Rectal smooth muscle tissue (tissue), 1 donor: Measurements from ENCODE around the gene TMEM163.
"Not testable (repeated sequence)": the region's sequence is repeated elsewhere in the genome, so short reads cannot be mapped to it uniquely, and the experiment has no call there.

ENCODE experiments used
- H3K27ac ChIP-seq: one replicate; pipeline ENCODE4 v1.7.0; 2013; ENCODE audit warnings: low read depth, low read length, inconsistent platforms
- H3K27me3 ChIP-seq: one replicate; pipeline ENCODE4 v1.7.0; 2013; ENCODE audit warnings: low read length; ENCODE audit not compliant: control insufficient read depth, insufficient read depth
- H3K36me3 ChIP-seq: one replicate; pipeline ENCODE4 v1.7.0; 2013; ENCODE audit warnings: low read length; ENCODE audit not compliant: control insufficient read depth, insufficient read depth
- H3K4me1 ChIP-seq: one replicate; pipeline ENCODE4 v1.7.0; 2013; ENCODE audit warnings: low read length; ENCODE audit not compliant: control insufficient read depth, insufficient read depth
- H3K4me3 ChIP-seq: one replicate; pipeline ENCODE4 v1.7.0; 2013; ENCODE audit warnings: low read length
- H3K9ac ChIP-seq: one replicate; pipeline ENCODE4 v1.7.0; 2013; ENCODE audit warnings: low read length

Gene TMEM163

GRCh38 chr2:134490559-134490958 is 228.2 kb downstream of the TMEM163 start:
- no peaks in the 10 kb centered on the region for H3K27me3 ChIP-seq
- H3K36me3 ChIP-seq: no peaks in the 10 kb centered on the region
- H3K4me1 ChIP-seq: no peaks in the 10 kb centered on the region
- no peak overlapping the region for H3K9ac ChIP-seq
- no peak overlapping the region for H3K4me3 ChIP-seq
- H3K27ac ChIP-seq: no peak overlapping the region

- no peaks in the 10 kb centered on the region for H3K27me3 ChIP-seq
- no peak overlapping the region for H3K9ac ChIP-seq
- no peak overlapping the region for H3K4me3 ChIP-seq
- no peaks in the 10 kb centered on the region for H3K4me1 ChIP-seq
- H3K27ac ChIP-seq: no peak overlapping the region
- no peaks in the 10 kb centered on the region for H3K36me3 ChIP-seq
Observed at GRCh38 chr2:134489732-134490384, 228.9 kb downstream of the TMEM163 start.

DNA sequence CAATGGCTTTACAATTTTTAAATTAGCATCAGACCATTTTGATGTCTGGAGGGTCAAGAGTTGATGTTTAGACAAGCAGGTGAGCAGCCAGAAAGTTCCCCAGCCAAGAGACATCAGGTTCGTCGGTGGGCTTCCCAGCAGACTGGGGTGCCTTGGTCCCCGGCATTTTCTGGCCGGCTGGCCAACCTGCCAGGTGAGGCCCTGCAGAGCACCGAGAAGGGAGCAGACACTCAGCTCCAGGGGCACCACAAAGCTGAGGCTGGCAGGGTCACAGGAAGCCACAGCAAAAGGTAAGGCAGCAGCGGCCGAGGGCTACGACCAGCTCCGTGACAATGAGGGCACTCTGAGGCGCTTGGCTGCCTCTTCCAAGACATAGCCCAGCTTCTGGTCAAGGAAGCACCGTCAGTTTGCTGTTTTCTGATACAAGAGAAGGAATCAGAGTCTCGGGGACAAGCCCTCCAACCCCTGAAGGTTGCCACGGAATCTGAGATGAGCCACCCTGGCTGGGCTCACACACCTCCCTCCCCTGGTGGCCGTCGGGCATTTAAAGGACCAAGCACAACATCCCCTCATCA is 235.9 kb downstream of the TMEM163 start:
- Histone ChIP-seq H3K27ac (no peak overlapping the region), H3K4me3 (no peak overlapping the region), H3K4me1 (no peaks in the 10 kb centered on the region), H3K9ac (no peak overlapping the region), H3K27me3 (no peaks in the 10 kb centered on the region), H3K36me3 (no peaks in the 10 kb centered on the region)

GRCh38 chr2:134482131-134482723 is 236.6 kb downstream of the TMEM163 start:
- Histone ChIP-seq H3K9ac (no peak overlapping the region), H3K4me1 (no peaks in the 10 kb centered on the region), H3K27ac (no peak overlapping the region), H3K36me3 (no peaks in the 10 kb centered on the region), H3K4me3 (no peak overlapping the region), H3K27me3 (no peaks in the 10 kb centered on the region)

- Histone ChIP-seq H3K4me1 (no peaks in the 10 kb centered on the region), H3K36me3 (no peaks in the 10 kb centered on the region), H3K4me3 (no peak overlapping the region), H3K27me3 (no peaks in the 10 kb centered on the region), H3K9ac (no peak overlapping the region), H3K27ac (no peak overlapping the region)
Observed at GRCh38 chr2:134479696-134480330, 239.0 kb downstream of the TMEM163 start.

- not testable (repeated sequence) for H3K36me3 ChIP-seq, H3K4me3 ChIP-seq, H3K27me3 ChIP-seq, H3K27ac ChIP-seq, H3K4me1 ChIP-seq, H3K9ac ChIP-seq
Observed at GRCh38 chr2:134476982-134477381, 241.8 kb downstream of the TMEM163 start.

DNA sequence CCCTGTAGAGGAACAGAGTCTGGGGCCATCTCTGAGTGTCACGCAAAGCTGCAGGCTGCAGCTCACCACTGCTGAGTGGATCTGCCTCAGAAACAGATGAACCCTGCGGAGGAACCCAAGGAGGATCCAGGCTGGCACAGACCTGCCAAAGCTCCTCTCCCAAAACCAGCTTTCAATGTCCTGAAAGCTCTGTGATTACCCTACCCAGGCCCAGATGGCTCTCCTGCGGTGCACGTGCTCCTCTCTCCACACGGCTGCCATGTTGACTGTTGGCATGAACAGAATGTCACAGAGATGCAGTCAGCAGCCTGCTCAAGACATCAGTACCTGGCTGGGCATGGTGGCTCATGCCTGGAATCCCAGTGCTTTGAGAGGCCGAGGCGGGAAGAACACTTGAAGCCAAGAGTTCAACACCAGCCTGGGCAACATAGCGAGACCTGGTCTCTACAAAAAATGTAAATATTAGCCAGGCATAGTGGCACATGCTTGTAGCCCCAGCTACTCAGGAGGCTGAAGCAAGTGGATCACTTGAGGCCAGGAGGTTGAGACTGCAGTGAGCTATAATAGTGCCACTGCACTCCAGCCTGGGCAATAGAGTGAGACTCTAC is 248.1 kb downstream of the TMEM163 start:
- Histone ChIP-seq H3K27me3 (no peaks in the 10 kb centered on the region), H3K27ac (no peak overlapping the region), H3K9ac (no peak overlapping the region), H3K4me1 (no peaks in the 10 kb centered on the region), H3K4me3 (no peak overlapping the region), H3K36me3 (no peaks in the 10 kb centered on the region)

GRCh38 chr2:134469516-134470115 is 249.2 kb downstream of the TMEM163 start:
- H3K4me1 ChIP-seq: no peaks in the 10 kb centered on the region

DNA sequence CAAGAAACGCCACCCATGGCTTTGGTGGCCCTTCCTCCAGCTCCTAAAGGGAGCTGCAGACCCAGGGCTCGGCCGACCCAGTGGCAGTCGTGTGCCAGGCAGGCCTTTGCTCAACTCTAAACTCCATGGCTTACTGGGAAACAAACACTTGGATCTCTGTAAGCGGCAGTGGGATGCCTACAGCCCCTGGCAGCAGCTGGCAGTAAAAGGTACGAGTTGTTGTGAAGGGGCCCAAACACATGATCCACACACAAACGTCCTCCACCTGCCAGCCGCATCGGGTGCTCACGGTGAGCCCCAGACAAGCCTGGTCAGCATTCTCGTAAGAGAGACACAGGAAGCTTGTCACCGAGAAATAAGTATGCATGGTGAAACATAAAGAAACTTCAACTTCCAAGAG is 250.0 kb downstream of the TMEM163 start:
- Histone ChIP-seq H3K9ac (no peak overlapping the region), H3K36me3 (no peaks in the 10 kb centered on the region), H3K27ac (no peak overlapping the region), H3K4me1 (no peaks in the 10 kb centered on the region), H3K4me3 (no peak overlapping the region), H3K27me3 (no peaks in the 10 kb centered on the region)

More at GRCh38 chr2:134469516-134470115, 249.2 kb downstream of the TMEM163 start:
- Histone ChIP-seq H3K9ac (no peak overlapping the region), H3K27me3 (no peaks in the 10 kb centered on the region), H3K36me3 (no peaks in the 10 kb centered on the region), H3K4me3 (no peak overlapping the region), H3K27ac (no peak overlapping the region)

- H3K36me3 ChIP-seq: no peaks in the 10 kb centered on the region
- no peak overlapping the region for H3K4me3 ChIP-seq
Observed at GRCh38 chr2:134468164-134468563, 250.6 kb downstream of the TMEM163 start.

GRCh38 chr2:134466141-134466540 is 252.7 kb downstream of the TMEM163 start:
- H3K27ac ChIP-seq: no peak overlapping the region
- H3K4me3 ChIP-seq: no peak overlapping the region
- no peaks in the 10 kb centered on the region for H3K4me1 ChIP-seq
- no peaks in the 10 kb centered on the region for H3K36me3 ChIP-seq
- no peaks in the 10 kb centered on the region for H3K27me3 ChIP-seq
- H3K9ac ChIP-seq: no peak overlapping the region

More at GRCh38 chr2:134468164-134468563, 250.6 kb downstream of the TMEM163 start:
- Histone ChIP-seq H3K27ac (no peak overlapping the region), H3K4me1 (no peaks in the 10 kb centered on the region), H3K9ac (no peak overlapping the region), H3K27me3 (no peaks in the 10 kb centered on the region)
